GM19025 (cell line): ENCODE data around the gene LRP1.
A peak's percentile ranks its signal among the peaks of the same experiment; 100 is the strongest.

Experiments used
- ATAC-seq: cut with Tn5 transposase; IDR thresholded peaks from one replicate; pipeline ENCODE4 v1.9.1; 2021; ENCODE audit warnings: mild to moderate bottlenecking, low read depth, moderate library complexity; ENCODE audit not compliant: unreplicated experiment

Gene LRP1

DNA sequence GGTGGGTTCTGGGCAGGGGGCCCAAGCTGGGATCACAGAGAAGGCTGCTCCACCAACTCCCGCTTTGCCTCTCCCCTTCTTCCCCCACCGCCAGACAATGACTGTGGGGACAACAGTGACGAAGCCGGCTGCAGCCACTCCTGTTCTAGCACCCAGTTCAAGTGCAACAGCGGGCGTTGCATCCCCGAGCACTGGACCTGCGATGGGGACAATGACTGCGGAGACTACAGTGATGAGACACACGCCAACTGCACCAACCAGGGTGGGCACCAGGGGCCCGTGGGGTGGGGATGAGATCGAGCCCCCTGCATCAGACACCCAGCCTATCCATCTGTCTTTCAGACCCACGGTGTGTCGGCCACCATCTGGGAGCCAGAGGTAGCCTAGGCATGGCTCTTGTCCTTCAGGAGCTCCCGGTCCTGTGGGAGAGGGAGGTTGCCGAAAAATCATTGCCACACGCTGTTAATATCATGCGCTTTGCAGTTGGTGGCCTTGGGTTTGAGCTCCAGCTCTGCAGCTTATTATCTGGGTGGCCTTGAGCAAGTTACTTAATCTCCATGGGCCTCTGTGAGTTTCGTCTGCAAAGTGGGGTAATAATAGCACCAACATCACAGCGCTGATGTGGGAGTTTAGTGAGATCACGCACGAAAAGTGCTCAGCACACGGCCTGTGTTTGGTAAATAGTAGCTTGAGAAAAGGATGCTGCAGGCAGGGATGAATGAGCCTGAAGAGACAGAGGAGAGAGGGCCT is 40.9 kb downstream of the LRP1 start:
- no peak for ATAC-seq

DNA sequence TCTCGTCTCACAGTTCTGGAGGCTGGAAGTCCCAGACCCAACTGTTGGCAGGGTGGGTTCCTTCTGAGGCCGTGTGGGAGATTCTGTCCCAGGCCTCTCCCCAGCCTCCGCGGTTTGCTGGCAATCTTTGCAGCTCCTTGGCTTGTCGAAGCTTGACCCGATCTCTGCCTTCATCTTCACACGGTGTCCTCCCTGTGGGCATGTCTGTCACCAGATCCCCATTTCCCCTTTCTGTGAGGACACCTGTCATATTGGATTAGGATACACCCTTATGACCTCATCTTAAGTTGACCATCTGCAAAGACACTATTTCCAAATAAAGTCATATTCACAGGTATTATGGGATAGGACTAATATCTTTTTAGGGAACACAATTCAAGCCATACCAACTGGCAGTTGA is 41.7 kb downstream of the LRP1 start:
- ATAC-seq, result no peak

DNA sequence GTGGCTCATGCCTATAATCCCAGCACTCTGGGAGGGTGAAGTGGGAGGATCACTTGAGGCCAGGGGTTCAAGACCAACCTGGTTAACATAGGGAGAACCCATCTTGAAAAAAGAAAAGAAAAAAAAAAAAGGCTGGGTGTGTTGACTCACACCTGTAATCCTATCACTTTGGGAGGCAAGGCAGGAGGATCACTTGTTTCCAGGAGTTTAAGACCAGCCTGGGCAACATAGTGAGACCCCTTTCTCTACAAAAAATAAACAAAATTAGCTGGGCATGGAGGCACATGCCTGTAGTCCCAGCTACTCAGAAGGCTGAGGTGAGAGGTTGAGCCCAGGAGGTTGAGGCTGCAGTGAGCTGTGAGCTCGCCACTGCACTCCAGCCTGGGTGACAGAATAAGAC is 42.1 kb downstream of the LRP1 start:
- no peak for ATAC-seq

DNA sequence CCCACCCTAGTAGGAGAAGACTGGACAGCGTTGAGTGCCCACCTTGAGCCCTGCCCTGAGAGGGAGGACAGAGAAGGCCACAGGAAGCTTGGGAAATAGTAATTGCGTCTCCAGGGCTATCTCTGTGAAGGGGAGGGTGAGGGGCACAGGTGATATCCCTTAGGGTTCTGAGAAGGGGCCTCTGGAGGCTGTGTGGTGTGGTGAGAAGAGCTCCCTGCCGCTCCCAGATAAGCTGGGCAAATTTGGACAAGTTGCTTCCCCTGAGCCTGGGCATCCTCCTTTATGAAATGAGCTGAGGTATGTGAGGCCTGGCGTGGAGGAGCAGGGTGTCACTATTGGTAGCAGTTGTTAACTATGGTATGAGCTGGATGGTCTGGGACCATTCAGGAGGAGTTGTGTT is 42.6 kb downstream of the LRP1 start:
- no peak for ATAC-seq

DNA sequence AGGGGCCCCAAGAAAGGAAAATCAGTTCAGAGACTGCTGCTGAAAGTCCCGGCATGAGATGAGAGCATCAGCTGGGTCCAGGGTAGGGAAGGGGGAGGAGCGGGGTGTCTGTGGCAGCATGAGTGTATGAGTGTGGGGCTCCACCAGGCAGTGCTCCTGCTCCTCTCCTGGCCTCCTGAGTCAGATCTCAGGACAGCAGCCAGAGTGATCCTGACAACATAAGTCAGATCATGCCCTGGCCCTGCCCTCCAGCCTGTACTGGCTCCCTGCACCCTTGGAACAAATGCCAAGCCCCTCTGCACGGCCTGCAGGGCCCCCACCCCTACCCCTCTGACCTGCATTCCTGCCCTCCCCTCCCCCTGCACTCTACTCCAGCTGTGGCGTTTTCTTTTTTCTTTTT is 43.4 kb downstream of the LRP1 start:
- no peak for ATAC-seq

DNA sequence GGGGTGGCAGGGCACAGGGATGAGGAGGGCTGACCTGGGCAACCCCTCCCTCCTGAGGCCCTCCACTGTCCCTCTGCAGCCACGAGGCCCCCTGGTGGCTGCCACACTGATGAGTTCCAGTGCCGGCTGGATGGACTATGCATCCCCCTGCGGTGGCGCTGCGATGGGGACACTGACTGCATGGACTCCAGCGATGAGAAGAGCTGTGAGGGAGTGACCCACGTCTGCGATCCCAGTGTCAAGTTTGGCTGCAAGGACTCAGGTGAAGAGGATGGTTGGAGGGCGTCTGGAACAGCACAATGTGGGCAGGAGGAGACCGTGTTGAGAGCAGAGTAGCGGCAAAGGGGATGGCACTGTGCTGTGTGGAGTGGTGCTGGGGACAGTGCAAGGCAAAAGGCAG is 44.8 kb downstream of the LRP1 start:
- ATAC-seq, result no peak

DNA sequence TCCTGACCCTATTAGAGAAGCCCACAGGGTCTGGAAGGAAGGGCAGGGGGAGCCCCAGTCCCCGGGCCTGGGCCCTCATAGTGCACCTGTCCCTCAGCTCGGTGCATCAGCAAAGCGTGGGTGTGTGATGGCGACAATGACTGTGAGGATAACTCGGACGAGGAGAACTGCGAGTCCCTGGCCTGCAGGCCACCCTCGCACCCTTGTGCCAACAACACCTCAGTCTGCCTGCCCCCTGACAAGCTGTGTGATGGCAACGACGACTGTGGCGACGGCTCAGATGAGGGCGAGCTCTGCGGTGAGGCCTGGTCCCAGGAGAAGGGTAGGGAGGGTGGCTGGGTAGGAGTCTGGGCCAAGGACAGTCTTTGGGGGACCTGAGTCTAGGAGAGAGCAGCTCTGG is 45.4 kb downstream of the LRP1 start:
- ATAC-seq, result no peak

DNA sequence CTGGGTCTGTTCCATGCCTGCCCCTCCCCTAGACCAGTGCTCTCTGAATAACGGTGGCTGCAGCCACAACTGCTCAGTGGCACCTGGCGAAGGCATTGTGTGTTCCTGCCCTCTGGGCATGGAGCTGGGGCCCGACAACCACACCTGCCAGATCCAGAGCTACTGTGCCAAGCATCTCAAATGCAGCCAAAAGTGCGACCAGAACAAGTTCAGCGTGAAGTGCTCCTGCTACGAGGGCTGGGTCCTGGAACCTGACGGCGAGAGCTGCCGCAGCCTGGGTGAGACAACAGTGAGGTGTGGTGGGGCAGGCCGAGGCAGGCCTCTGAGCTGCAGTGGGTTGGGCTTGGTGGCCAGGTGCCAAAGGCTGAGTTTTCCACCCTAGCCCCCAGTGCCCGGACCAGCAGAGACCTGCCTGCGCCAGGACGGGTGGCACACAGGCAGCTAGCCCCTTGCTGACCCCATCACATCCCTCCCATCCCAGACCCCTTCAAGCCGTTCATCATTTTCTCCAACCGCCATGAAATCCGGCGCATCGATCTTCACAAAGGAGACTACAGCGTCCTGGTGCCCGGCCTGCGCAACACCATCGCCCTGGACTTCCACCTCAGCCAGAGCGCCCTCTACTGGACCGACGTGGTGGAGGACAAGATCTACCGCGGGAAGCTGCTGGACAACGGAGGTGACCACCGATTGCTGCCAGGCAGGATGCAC is 47.3 kb downstream of the LRP1 start:
- no peak for ATAC-seq

DNA sequence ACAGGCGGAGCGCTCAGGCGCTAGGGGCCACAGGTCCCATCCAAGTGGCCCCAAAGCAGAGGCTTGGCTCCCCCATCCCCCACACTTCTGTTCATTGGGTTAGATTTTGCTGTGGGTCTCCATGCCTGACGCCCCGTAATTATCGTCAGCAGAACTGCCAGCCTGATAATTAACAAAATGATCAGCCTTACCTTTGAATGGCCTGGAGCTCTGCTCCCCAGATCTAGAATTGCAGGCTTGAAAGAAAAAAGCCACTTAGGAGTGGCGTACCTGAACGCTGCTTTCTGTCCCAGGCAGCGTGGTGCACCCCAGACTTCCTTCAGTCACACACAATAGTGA is 47.8 kb downstream of the LRP1 start:
- ATAC-seq, result no peak

DNA sequence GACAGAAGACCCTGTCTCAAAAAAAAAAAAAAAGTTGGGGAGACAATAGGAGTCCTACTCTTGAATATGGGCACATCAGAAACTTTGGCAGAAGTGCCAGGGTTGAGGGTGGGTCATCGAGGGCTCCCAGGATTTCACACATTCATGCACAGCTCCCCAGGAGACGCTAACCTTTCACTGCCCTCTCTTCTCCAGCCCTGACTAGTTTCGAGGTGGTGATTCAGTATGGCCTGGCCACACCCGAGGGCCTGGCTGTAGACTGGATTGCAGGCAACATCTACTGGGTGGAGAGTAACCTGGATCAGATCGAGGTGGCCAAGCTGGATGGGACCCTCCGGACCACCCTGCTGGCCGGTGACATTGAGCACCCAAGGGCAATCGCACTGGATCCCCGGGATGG is 48.6 kb downstream of the LRP1 start:
- no peak for ATAC-seq

DNA sequence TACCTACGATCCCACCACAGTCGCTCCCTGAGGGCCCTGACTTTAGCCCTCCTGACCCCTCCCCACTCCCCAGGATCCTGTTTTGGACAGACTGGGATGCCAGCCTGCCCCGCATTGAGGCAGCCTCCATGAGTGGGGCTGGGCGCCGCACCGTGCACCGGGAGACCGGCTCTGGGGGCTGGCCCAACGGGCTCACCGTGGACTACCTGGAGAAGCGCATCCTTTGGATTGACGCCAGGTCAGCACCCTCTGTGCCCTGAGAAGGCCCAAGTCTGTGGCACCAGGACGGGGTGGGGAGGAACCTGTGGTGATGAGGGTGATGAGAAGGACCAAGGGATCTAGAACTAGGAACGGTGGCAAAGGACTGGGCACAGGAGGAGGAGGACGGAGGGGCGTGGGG is 49.1 kb downstream of the LRP1 start:
- no peak for ATAC-seq

DNA sequence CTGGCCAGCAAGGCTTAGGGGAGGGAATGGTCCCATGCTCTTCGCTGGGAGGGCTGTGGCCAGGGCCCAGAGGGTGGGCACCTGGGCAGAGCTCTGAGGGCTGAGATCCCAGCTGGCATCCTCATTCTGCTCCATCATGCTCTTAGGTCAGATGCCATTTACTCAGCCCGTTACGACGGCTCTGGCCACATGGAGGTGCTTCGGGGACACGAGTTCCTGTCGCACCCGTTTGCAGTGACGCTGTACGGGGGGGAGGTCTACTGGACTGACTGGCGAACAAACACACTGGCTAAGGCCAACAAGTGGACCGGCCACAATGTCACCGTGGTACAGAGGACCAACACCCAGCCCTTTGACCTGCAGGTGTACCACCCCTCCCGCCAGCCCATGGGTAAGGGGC is 49.9 kb downstream of the LRP1 start:
- no peak for ATAC-seq

DNA sequence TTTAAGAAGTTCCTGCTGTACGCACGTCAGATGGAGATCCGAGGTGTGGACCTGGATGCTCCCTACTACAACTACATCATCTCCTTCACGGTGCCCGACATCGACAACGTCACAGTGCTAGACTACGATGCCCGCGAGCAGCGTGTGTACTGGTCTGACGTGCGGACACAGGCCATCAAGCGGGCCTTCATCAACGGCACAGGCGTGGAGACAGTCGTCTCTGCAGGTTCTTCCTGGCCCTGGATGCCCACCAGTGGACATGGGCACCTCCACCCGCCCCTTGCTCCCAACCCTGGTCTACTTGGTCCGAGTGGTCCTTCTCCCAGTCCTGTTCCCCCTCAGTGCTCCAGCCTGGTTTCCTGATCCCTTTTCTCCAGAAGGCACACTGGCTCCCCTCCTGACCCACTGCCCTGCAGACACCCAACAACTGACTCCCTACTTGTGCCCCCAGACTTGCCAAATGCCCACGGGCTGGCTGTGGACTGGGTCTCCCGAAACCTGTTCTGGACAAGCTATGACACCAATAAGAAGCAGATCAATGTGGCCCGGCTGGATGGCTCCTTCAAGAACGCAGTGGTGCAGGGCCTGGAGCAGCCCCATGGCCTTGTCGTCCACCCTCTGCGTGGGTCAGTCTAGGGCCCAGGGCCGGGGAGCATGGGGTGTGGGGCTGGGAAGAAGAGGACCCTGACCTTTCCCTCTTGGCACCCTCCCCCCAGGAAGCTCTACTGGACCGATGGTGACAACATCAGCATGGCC is 51.2 kb downstream of the LRP1 start:
- no peak for ATAC-seq

DNA sequence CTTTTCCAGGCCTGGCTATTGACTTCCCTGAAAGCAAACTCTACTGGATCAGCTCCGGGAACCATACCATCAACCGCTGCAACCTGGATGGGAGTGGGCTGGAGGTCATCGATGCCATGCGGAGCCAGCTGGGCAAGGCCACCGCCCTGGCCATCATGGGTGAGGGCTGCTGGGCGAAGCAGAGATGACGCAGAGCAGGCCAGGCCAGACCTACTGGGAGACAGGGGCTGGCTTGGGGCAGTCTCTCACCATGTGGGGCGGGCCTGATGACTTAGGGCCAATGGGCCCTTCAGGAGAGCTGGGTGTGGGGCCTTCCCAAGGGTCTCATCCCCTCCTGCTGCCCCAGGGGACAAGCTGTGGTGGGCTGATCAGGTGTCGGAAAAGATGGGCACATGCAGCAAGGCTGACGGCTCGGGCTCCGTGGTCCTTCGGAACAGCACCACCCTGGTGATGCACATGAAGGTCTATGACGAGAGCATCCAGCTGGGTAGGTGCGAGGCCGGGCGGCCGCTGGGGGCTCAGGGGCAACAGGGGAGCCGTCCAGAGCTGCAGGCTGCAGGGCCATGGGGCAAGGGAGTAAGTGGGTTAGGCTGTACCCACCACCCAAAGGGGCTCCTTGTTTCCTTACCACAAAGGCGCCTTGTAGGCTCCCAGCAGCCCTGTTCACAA is 52.2 kb downstream of the LRP1 start:
- ATAC-seq, result no peak

DNA sequence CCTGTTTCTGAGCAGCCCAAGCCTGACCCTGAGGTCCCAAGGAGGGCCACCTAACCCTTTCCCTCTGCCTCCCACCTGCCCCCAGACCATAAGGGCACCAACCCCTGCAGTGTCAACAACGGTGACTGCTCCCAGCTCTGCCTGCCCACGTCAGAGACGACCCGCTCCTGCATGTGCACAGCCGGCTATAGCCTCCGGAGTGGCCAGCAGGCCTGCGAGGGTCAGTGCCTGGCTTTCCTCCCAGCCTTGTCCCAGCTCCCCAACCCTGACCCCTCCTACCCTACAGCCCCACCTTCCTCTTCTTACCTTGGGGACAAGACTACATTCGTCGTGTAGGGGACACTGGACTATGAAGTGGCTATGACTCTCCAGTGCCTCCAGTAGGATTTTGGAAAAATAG is 52.8 kb downstream of the LRP1 start:
- ATAC-seq, result no peak

DNA sequence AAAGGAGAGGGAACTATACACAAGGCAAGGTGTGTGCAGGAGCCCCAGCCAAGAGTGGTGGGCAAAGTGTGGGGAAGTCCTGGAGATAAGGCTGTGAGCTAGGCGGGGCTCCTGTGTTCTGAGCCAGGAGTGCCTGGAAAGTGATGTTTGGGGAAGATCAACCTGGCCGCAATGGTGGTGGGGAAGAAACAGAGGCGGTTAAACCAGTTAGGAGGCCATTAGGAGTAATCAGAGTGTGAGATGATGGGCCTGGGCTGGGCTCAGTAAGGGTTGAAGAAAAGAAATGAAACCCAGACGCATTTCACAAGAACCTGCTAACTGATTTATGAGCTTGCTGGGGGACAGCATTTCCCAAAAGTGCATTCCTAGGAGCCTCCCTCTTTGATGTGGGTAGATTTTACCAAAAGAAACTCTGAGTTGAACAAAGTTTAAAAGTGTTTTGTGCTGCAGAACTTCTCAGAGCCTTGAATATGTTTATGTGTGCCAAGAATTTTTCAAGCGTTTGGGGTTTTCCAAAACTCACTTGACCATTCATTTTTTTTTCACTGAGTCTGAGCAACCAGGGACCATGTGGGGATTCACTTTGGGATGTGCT is 53.4 kb downstream of the LRP1 start:
- no peak for ATAC-seq

DNA sequence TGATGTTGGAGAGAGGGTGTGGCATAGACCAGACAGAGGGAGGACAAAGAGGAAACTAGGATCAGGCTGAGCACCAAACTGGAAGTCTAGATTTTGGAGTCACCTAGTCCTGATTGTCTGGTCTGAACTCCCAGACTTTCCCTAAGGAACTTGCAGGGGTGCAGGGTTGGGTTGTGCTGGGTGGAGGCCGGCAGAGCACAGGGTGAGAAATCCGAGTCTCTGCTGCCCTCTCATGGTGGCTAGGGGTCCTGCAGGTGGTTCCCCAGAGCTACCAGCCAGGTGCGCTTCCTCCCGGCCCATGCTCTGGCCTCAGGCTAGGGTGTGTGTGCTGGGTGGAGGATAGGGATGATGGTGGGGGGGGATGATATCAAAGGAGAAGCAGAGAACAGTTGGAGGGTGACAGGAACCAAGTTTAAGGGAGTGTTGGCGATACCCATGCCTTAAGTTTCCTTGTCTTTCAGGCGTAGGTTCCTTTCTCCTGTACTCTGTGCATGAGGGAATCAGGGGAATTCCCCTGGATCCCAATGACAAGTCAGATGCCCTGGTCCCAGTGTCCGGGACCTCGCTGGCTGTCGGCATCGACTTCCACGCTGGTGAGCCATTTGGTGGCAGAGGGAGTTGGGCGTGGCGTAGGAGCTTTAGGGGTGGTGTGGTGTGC is 54.8 kb downstream of the LRP1 start:
- ATAC-seq, result peak; percentile 87

DNA sequence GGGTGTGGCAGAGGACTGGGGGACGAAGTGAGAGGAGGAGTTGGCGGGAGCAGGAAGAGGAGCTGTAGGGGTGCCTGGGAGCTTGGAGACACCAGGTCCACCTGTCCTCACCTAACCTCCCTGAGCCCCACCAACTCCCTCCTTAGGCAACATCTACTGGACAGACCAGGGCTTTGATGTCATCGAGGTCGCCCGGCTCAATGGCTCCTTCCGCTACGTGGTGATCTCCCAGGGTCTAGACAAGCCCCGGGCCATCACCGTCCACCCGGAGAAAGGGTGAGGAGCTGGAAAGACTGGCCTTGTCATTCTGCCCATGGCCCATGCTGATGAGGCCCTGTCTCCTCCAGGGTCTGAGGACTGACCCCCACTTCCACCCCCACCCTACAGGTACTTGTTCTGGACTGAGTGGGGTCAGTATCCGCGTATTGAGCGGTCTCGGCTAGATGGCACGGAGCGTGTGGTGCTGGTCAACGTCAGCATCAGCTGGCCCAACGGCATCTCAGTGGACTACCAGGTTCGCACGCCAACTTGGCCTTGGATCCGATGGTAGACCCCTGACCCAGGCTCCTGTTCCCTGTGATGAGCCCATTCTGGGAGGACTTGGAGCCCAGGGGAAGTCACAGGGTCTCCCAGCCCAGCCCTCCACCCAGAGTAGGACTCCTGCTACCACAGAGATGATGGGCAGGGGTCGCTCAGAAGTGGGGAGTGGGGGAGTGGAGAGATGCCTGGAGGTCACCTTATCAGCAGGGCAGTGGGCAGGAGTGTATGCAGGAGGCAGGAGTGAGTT is 55.8 kb downstream of the LRP1 start:
- ATAC-seq, result no peak

DNA sequence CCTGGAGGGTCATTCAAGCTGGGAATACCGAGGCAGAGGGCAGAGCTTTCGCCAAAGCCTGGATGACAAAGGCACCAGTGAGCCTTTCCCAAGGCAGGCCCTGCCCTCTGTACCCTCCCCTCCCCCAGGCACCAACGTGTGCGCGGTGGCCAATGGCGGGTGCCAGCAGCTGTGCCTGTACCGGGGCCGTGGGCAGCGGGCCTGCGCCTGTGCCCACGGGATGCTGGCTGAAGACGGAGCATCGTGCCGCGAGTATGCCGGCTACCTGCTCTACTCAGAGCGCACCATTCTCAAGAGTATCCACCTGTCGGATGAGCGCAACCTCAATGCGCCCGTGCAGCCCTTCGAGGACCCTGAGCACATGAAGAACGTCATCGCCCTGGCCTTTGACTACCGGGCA is 57.1 kb downstream of the LRP1 start:
- no peak for ATAC-seq
